Muscle of leg (tissue), 11 donors: ENCODE results near the gene RAB17. TPM values are rescaled to one million over a fixed set of nuclear protein-coding genes. Genes with fewer than 3 reads are reported as not detected.

Source experiments
- DNase-seq: peaks from one replicate; pipeline ENCODE4 v3.0.0; 2013
- H3K27ac ChIP-seq: one replicate; pipeline ENCODE4 v1.5.1; 2013; ENCODE audit warnings: mild to moderate bottlenecking, low read length, control low read depth
- H3K27me3 ChIP-seq: one replicate; pipeline ENCODE4 v1.6.1; 2013; ENCODE audit warnings: low read length; ENCODE audit not compliant: control insufficient read depth, insufficient read depth
- H3K36me3 ChIP-seq: one replicate; pipeline ENCODE4 v1.6.1; 2013; ENCODE audit warnings: low read length; ENCODE audit not compliant: control insufficient read depth, insufficient read depth
- H3K4me1 ChIP-seq: one replicate; pipeline ENCODE4 v1.6.1; 2013; ENCODE audit warnings: low read length; ENCODE audit not compliant: control insufficient read depth, insufficient read depth
- H3K4me3 ChIP-seq: one replicate; pipeline ENCODE4 v1.5.1; 2013; ENCODE audit warnings: low read length, control low read depth
- H3K9me3 ChIP-seq: replicated peaks from 2 replicates; pipeline ENCODE4 v1.6.1; 2013; ENCODE audit warnings: low read depth, low read length; ENCODE audit not compliant: control insufficient read depth
- WGBS: methylation state at CpG from one replicate; pipeline ENCODE4 v1.1.5; 2013; ENCODE audit warnings: missing lambda C conversion rate; ENCODE audit not compliant: insufficient coverage; 5-methylcytosine and 5-hydroxymethylcytosine counted together
- polyA plus RNA-seq, 8 donors: library from polyadenylated mRNA; unstranded; fragments of 120-200 nt; gene quantifications; one replicate each; pipeline versions ENCODE4 v1.2.1 to v1.2.3, GENCODE V29; 2013; ENCODE audit warnings: inconsistent platforms in 1 of 8, low replicate concordance in 1 of 8; ENCODE audit not compliant: insufficient read length in 8 of 8, insufficient read depth in 1 of 8
- total RNA-seq: library from RNA; stranded (reverse); fragments of 120-200 nt; gene quantifications from one replicate; pipeline ENCODE4 v1.2.4, GENCODE V29; 2013

The RAB17 gene
- total and polyA plus RNA-seq, 9 donors, result 0.89 to 9.4 (median 1.2) TPM

DNA sequence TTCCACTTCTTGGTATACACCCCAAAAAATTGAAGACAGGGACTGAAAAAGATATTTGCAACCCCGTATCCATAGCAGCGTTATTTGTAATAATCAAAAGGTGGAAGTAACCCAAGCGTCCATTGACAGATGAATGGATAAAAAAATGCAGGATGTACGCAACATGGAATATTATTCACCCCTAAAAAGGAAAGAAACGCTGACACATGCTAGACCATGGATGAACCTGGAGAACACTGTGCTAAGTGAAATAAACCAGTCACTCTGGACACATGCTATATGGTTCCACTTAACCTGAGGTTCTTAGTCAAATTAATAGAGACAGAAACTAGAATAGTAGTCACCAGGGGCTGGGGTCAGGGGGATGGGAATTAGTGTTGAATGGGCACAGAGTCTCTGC is 62.8 kb downstream of the RAB17 start:
- WGBS, result 100% methylated on average over 1 of the region's 5 CpGs
- Histone ChIP-seq H3K4me1 (peaks cover 9% of the 10 kb centered on the region), H3K27ac (no peak overlapping the region)

DNA sequence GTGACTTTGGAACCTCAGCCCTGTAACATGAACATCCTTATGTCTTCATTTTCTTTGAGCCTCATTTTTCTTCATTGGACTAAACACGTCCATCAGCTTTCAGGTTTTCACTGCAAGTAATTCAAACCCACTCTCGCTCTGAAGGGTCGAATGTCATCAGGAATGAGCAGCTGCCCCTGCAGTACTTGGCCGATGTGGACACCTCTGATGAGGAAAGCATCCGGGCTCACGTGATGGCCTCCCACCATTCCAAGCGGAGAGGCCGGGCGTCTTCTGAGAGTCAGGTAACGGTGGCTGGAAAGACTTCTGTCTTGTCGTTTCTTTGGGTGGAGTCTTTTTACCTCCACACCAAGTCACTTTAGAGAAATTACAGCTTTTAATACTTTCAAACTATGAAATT is 63.3 kb downstream of the RAB17 start:
- DNase-seq, result no peak
- Histone ChIP-seq H3K4me3 (no peak overlapping the region), H3K9me3 (no peaks in the 10 kb centered on the region), H3K27me3 (no peaks in the 10 kb centered on the region), H3K27ac (no peak overlapping the region), H3K4me1 (peaks cover 9% of the 10 kb centered on the region), H3K36me3 (no peaks in the 10 kb centered on the region)
- WGBS, result 43% methylated on average over 6 of the region's 11 CpGs

More for the DNA sequence above, 62.8 kb downstream of the RAB17 start:
- Histone ChIP-seq H3K36me3 (no peaks in the 10 kb centered on the region), H3K4me3 (no peak overlapping the region), H3K9me3 (no peaks in the 10 kb centered on the region), H3K27me3 (no peaks in the 10 kb centered on the region)
- DNase-seq, result no peak

DNA sequence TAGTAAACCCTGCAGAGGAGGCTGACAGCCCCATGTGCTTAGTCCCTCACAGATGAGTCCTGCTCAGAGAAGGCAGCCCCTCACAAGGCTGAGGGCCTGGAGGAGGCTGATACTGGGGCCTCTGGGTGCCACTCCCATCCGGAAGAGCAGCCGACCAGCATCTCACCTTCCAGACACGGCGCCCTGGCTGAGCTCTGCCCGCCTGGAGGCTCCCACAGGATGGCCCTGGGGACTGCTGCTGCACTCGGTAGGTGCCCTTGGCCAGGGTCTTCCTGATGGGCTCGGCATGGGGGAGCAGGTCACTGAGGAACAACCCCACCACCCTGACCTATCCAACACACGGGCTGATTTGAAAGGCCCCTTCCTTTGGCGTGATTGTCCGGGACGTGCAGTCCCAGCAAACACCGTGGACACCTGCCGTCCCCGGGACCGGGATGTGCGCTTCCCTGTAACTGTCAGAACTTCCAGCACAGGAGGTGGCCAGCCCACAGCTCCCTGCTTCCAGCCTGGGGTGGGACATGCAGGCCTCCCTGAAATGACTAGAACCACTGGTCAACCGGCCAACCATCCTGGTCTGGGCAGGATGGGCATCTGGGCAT is 64.9 kb downstream of the RAB17 start:
- no peak overlapping the region for H3K27ac ChIP-seq
- H3K27me3 ChIP-seq, result no peaks in the 10 kb centered on the region
- WGBS, result 87% methylated on average over 15 of the region's 17 CpGs
- peaks cover 9% of the 10 kb centered on the region for H3K4me1 ChIP-seq
- no peaks in the 10 kb centered on the region for H3K36me3 ChIP-seq
- DNase-seq, result no peak
- no peak overlapping the region for H3K4me3 ChIP-seq
- no peaks in the 10 kb centered on the region for H3K9me3 ChIP-seq

DNA sequence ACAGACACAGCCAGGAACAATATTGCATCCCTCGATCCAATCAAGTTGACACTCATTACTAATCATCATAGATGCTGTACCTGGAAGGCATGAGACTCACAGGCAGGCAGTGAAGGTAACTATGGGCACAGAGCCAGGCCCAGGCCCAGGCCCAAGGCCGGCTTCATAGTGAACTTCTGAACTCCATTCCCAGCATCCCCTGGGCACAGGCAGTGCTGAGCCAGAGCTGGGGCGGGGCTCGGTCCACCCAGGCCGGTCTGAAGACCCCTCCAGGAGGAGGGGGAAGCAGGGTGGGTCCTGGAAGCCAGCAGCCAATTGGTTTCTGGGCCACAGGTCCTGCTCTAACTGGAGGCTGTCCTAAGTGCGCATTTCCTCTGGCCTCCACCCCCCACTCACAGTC is 65.9 kb downstream of the RAB17 start:
- Histone ChIP-seq H3K4me1 (peaks cover 6% of the 10 kb centered on the region), H3K36me3 (no peaks in the 10 kb centered on the region), H3K9me3 (no peaks in the 10 kb centered on the region), H3K4me3 (no peak overlapping the region), H3K27me3 (no peaks in the 10 kb centered on the region), H3K27ac (no peak overlapping the region)
- no peak for DNase-seq
- 57% methylated on average over 3 of the region's 6 CpGs for WGBS

Other genes starting within 250 kb of the RAB17 start
- 370 TPM for gene COL6A3, start 176.6 kb downstream of the RAB17 start, total RNA-seq
- 100 to 1,000 TPM; 203 to 490 (median 319) TPM for gene COL6A3, start 176.6 kb downstream of the RAB17 start, polyA plus RNA-seq
- 0.22 TPM for gene MLPH, start 103.5 kb downstream of the RAB17 start, total RNA-seq
- 1 to 10 TPM in 4 of 8 donors, under 1 TPM in 4; 0.39 to 4.5 (median 1.0) TPM for gene MLPH, start 103.5 kb downstream of the RAB17 start, polyA plus RNA-seq
- gene PRLH, start 24.2 kb downstream of the RAB17 start, total RNA-seq, result not detected
- not detected for gene PRLH, start 24.2 kb downstream of the RAB17 start, polyA plus RNA-seq
- gene LRRFIP1, start 36.9 kb upstream of the RAB17 start, total RNA-seq, result 95.1 TPM
- 100 to 1,000 TPM; 102 to 182 (median 116) TPM for gene LRRFIP1, start 36.9 kb upstream of the RAB17 start, polyA plus RNA-seq
- 1.5 TPM for gene RBM44, start 208.0 kb upstream of the RAB17 start, total RNA-seq
- gene RBM44, start 208.0 kb upstream of the RAB17 start, polyA plus RNA-seq, result 1 to 10 TPM in 1 of 8 donors, under 1 TPM in 7; 0.29 to 1.0 (median 0.53) TPM